ENCODE data around the gene SLC38A4. TPM values are rescaled to one million over a fixed set of nuclear protein-coding genes. Genes with fewer than 3 reads are reported as not detected.

Gene SLC38A4
- total RNA-seq, 2 donors from 2014 or later, result 2.0 to 8.0 TPM

GRCh38 chr12:46792925-46793324, 32.9 kb downstream of the SLC38A4 start:
- Histone ChIP-seq H3K4me3 (no peak overlapping the region), H3K36me3 (replicated peaks in 1 of 2; ENCODE audit: insufficient read depth in 1 of 2, low read depth in 2 of 2) (no peaks in the 10 kb centered on the region), H3K9me3 (no peaks in the 10 kb centered on the region), H3K27ac (no peak overlapping the region), H3K27me3 (no peaks in the 10 kb centered on the region), H3K4me1 (peaks cover 4% of the 10 kb centered on the region)
- intact Hi-C loops (cut with DNase I), result no loop called here
- WGBS, 2 donors, result 73 to 85% methylated on average over 3 of the region's 3 CpGs
- TF ChIP-seq CTCF (IDR thresholded peaks at IDR 0.05) (no peak), POLR2A (IDR thresholded peaks at IDR 0.05) (no peak)
- ATAC-seq, result no peak
- no peak for DNase-seq

- no peaks in the 10 kb centered on the region for H3K36me3 ChIP-seq (replicated peaks in 1 of 2; ENCODE audit: insufficient read depth in 1 of 2, low read depth in 2 of 2)
- WGBS, 2 donors, result 87 to 97% methylated on average over 1 of the region's 1 CpG
- intact Hi-C loops (cut with DNase I), result no loop called here
- H3K4me1 ChIP-seq, result peaks cover 8% of the 10 kb centered on the region
- H3K9me3 ChIP-seq, result no peaks in the 10 kb centered on the region
- H3K4me3 ChIP-seq, result no peak overlapping the region
- ATAC-seq, result no peak
- H3K27me3 ChIP-seq, result no peaks in the 10 kb centered on the region
- H3K27ac ChIP-seq, result no peak overlapping the region
- TF ChIP-seq CTCF (IDR thresholded peaks at IDR 0.05) (no peak), POLR2A (IDR thresholded peaks at IDR 0.05) (no peak)
- no peak for DNase-seq
Measured at GRCh38 chr12:46790066-46790465, 35.7 kb downstream of the SLC38A4 start.

GRCh38 chr12:46788072-46788887, 37.5 kb downstream of the SLC38A4 start:
- WGBS, 2 donors, result 52 to 61% methylated on average over 5 of the region's 5 CpGs
- Histone ChIP-seq H3K27me3 (no peaks in the 10 kb centered on the region), H3K27ac (peak overlapping the region in 1 of 4 donors; percentile 21), H3K4me3 (no peak overlapping the region), H3K36me3 (replicated peaks in 1 of 2; ENCODE audit: insufficient read depth in 1 of 2, low read depth in 2 of 2) (no peaks in the 10 kb centered on the region), H3K9me3 (no peaks in the 10 kb centered on the region), H3K4me1 (peaks cover 16% of the 10 kb centered on the region)
- no peak for TF ChIP-seq POLR2A (IDR thresholded peaks at IDR 0.05)
- no peak for TF ChIP-seq CTCF (IDR thresholded peaks at IDR 0.05)
- intact Hi-C loops (cut with DNase I), result no loop called here
- DNase-seq, result peak in 1 of 4 donors; percentile 8
- ATAC-seq, result peak; percentile 50

GRCh38 chr12:46787496-46788055, 38.2 kb downstream of the SLC38A4 start:
- WGBS, 2 donors, result 92 to 96% methylated on average over 5 of the region's 5 CpGs
- no peak for DNase-seq

More at GRCh38 chr12:46787496-46788055, 38.2 kb downstream of the SLC38A4 start:
- ATAC-seq, result no peak
- Histone ChIP-seq H3K27me3 (no peaks in the 10 kb centered on the region), H3K27ac (no peak overlapping the region), H3K36me3 (replicated peaks in 1 of 2; ENCODE audit: insufficient read depth in 1 of 2, low read depth in 2 of 2) (no peaks in the 10 kb centered on the region), H3K4me1 (peaks cover 16% of the 10 kb centered on the region), H3K4me3 (no peak overlapping the region), H3K9me3 (no peaks in the 10 kb centered on the region)
- intact Hi-C loops (cut with DNase I), result no loop called here
- no peak for TF ChIP-seq POLR2A (IDR thresholded peaks at IDR 0.05)
- no peak for TF ChIP-seq CTCF (IDR thresholded peaks at IDR 0.05)
